Endothelial cell of umbilical vein (primary cell): ENCODE results near the gene SORCS1. TPM values are rescaled to one million over a fixed set of nuclear protein-coding genes. Genes with fewer than 3 reads are reported as not detected.

Experiments used
- BruUV-seq: library from RNA; stranded (reverse); fragments of 400-500 nt; replicated peaks from 2 replicates; lab custom pipeline; 2021; lab: Mats Ljungman, UMichigan
- CTCF ChIA-PET: fragments of 300-600, 350-600 bp; sonication (Branson Sonifier 250); formaldehyde crosslinking; loops from one replicate; lab custom pipeline; 2021; ENCODE audit warnings: antibody characterized with exemption, inconsistent platforms; lab: Charles Lee
- POLR2A ChIA-PET: fragments of 300-600, 350-600 bp; sonication (Branson Sonifier 250); formaldehyde crosslinking; loops from one replicate; lab custom pipeline; 2021; ENCODE audit warnings: antibody characterized with exemption, inconsistent platforms; lab: Charles Lee
- DNase-seq: peaks from one replicate; pipeline ENCODE4 v3.0.0-alpha.2; 2011; ENCODE audit warnings: low read depth, low spot score
- FAIRE-seq: peaks from 2 replicates; lab custom pipeline; 2011; peaks lifted over from hg19 to GRCh38; lab: Jason Lieb, UNC
- H2AFZ ChIP-seq: 2 replicates; pipeline ENCODE4 v1.6.0; 2012; ENCODE audit warnings: low read depth, low read length, control low read depth, inconsistent platforms
- H3K27ac ChIP-seq: 2 replicates; pipeline ENCODE4 v1.5.1; 2011; ENCODE audit warnings: low read depth, mild to moderate bottlenecking, control low read depth, low read length, moderate library complexity; ENCODE audit not compliant: insufficient read depth
- H3K27me3 ChIP-seq, 2 experiments: 2 replicates each; pipeline versions ENCODE4 v1.6.0 to v1.6.1; 2011; ENCODE audit warnings: low read length in 2 of 2, mixed read lengths in 1 of 2; ENCODE audit not compliant: control insufficient read depth in 2 of 2, insufficient read depth in 2 of 2
- H3K36me3 ChIP-seq, 2 experiments: 2 replicates in 1 of 2; 3 replicates in 1 of 2; pipeline ENCODE4 v1.5.1; 2011; ENCODE audit warnings: low read length in 2 of 2, mild to moderate bottlenecking in 1 of 2, moderate library complexity in 1 of 2; ENCODE audit not compliant: control insufficient read depth in 2 of 2, insufficient read depth in 2 of 2; ENCODE audit errors: extremely low read depth in 1 of 2
- H3K4me1 ChIP-seq: 3 replicates; pipeline ENCODE4 v1.5.1; 2011; ENCODE audit warnings: mild to moderate bottlenecking, low read length; ENCODE audit not compliant: control insufficient read depth, insufficient read depth; ENCODE audit errors: extremely low read depth
- H3K4me2 ChIP-seq: 2 replicates; pipeline ENCODE4 v1.6.1; 2011; ENCODE audit warnings: low read length, control low read depth, mixed read lengths; ENCODE audit not compliant: insufficient read depth
- H3K4me3 ChIP-seq, 3 experiments: fragments of 200-600 bp in 1 of 3; sonication (generic), shearing (Covaris generic) in 1 of 3; replicated peaks in 1 of 3; 2 replicates each; pipeline ENCODE4 v1.5.1; 2011 to 2016; ENCODE audit warnings: control low read depth in 3 of 3, low read length in 3 of 3, mild to moderate bottlenecking in 2 of 3, inconsistent platforms in 1 of 3, low read depth in 1 of 3, moderate library complexity in 1 of 3; ENCODE audit not compliant: insufficient read depth in 1 of 3
- H3K79me2 ChIP-seq: 2 replicates; pipeline ENCODE4 v1.6.0; 2012; ENCODE audit warnings: low read length, inconsistent platforms; ENCODE audit not compliant: control insufficient read depth, insufficient read depth
- H3K9ac ChIP-seq: replicated peaks from 2 replicates; pipeline ENCODE3; 2011; ENCODE audit warnings: low read length, control low read depth; ENCODE audit not compliant: insufficient read depth; ENCODE audit errors: extremely low read depth
- H3K9me1 ChIP-seq: replicated peaks from 3 replicates; pipeline ENCODE4 v1.6.0; 2011; ENCODE audit warnings: mild to moderate bottlenecking, low read length; ENCODE audit not compliant: control insufficient read depth, insufficient read depth; ENCODE audit errors: extremely low read depth
- H3K9me3 ChIP-seq: replicated peaks from 2 replicates; pipeline ENCODE4 v1.5.1; 2012; ENCODE audit warnings: low read length, inconsistent platforms; ENCODE audit not compliant: control insufficient read depth, insufficient read depth
- H4K20me1 ChIP-seq: replicated peaks from 2 replicates; pipeline ENCODE3; 2011; ENCODE audit warnings: mild to moderate bottlenecking, low read length; ENCODE audit not compliant: control insufficient read depth, insufficient read depth; ENCODE audit errors: extremely low read depth
- CTCF ChIP-seq, 2 donors: IDR thresholded peaks; 1 replicate in 1 of 2; 2 replicates in 1 of 2; pipeline ENCODE4 v1.5.1; 2011; ENCODE audit warnings: low read length in 2 of 2, mild to moderate bottlenecking in 2 of 2, moderate library complexity in 2 of 2, control low read depth in 1 of 2, inconsistent platforms in 1 of 2, low read depth in 1 of 2; ENCODE audit not compliant: insufficient read depth in 1 of 2; ENCODE audit errors: extremely low read depth in 1 of 2
- EZH2 ChIP-seq: IDR thresholded peaks from 2 replicates; pipeline ENCODE4 v1.6.1; 2012; ENCODE audit warnings: borderline replicate concordance, low read depth, mild to moderate bottlenecking, moderate library complexity, low read length, inconsistent platforms; ENCODE audit not compliant: severe bottlenecking
- FOS ChIP-seq: IDR thresholded peaks from 2 replicates; pipeline ENCODE4 v1.6.1; 2011; ENCODE audit warnings: mild to moderate bottlenecking, low read length, moderate library complexity, borderline replicate concordance; ENCODE audit not compliant: insufficient read depth
- GATA2 ChIP-seq: IDR thresholded peaks from 2 replicates; pipeline ENCODE4 v1.7.0; 2011; ENCODE audit warnings: low read depth, mild to moderate bottlenecking, moderate library complexity, mixed read lengths, low read length; ENCODE audit not compliant: insufficient read length, insufficient read depth
- JUN ChIP-seq: IDR thresholded peaks from 2 replicates; pipeline ENCODE4 v1.6.1; 2011; ENCODE audit warnings: borderline replicate concordance, low read depth; ENCODE audit not compliant: insufficient read length, insufficient read depth
- MYC ChIP-seq: IDR thresholded peaks from one replicate; pipeline ENCODE4 v1.6.1; 2011; ENCODE audit warnings: mild to moderate bottlenecking, low read depth, low read length
- POLR2A ChIP-seq: IDR thresholded peaks from 2 replicates; pipeline ENCODE4 v1.6.1; 2012; ENCODE audit warnings: low read depth, mild to moderate bottlenecking, control low read depth, low read length
- POLR2AphosphoS5 ChIP-seq: IDR thresholded peaks from 2 replicates; pipeline ENCODE4 v1.6.1; 2012; ENCODE audit warnings: low read depth, mild to moderate bottlenecking, control low read depth, low read length, moderate library complexity; ENCODE audit not compliant: insufficient read depth
- dilution Hi-C: fragments of 300-500 bp; cut with MboI; formaldehyde crosslinking; loops from one replicate; pipeline ENCODE4 v1.15.0; 2019; ENCODE audit warnings: low sequenced_read_pairs; ENCODE audit not compliant: extremely low pct_ligation_motif_present
- intact Hi-C: fragments of 100-400 bp; cut with micrococcal nuclease; formaldehyde crosslinking; loops from one replicate; pipeline ENCODE4 v1.10.0; 2022
- polyA plus RNA-seq, 4 experiments: library from polyadenylated mRNA; depleted of rRNA in 3 of 4; stranded (reverse) in 3 of 4; unstranded in 1 of 4; fragments of >200 nt; gene quantifications; 2 replicates each; pipeline versions ENCODE4 v1.2.1 to v1.2.3, GENCODE V29; 2011 to 2012; ENCODE audit warnings: missing spikeins in 1 of 4
- total RNA-seq: library from RNA; stranded (reverse); gene quantifications from 2 replicates; pipeline ENCODE4 v1.2.3, GENCODE V29; 2021
- TF ChIP-seq, protein P1 (sequence below): IDR thresholded peaks from 2 replicates; pipeline ENCODE4 v1.6.1; 2011; ENCODE audit not compliant: insufficient read depth, insufficient read length

Gene SORCS1
- total and polyA plus RNA-seq, 2 donors (not counting 3 experiments of a cell fraction or from before 2014, with no cell fraction given), result not detected

- FAIRE-seq, result no peak
- BruUV-seq, result no TSS peak
- Histone ChIP-seq H3K4me3 (no peak overlapping the region), H3K36me3 (no peaks in the 10 kb centered on the region), H3K79me2 (no peaks in the 10 kb centered on the region), H2AFZ (no peak overlapping the region), H3K4me1 (no peaks in the 10 kb centered on the region), H3K9me3 (peaks cover 2% of the 10 kb centered on the region), H3K4me2 (no peak overlapping the region), H3K27me3 (no peaks in the 10 kb centered on the region), H3K27ac (no peak overlapping the region), H4K20me1 (no peaks in the 10 kb centered on the region), H3K9me1 (no peaks in the 10 kb centered on the region), H3K9ac (no peak overlapping the region)
- intact Hi-C loops, result no loop called here
- ChIA-PET POLR2A (no interaction called here), CTCF (no interaction called here)
- dilution Hi-C loops, result no loop called here
- DNase-seq, result no peak
- no peak for TF ChIP-seq MYC
- no peak for TF ChIP-seq EZH2
- TF ChIP-seq FOS, result no peak
- no peak for TF ChIP-seq POLR2AphosphoS5
- TF ChIP-seq GATA2, result no peak
- no peak for TF ChIP-seq JUN
- TF ChIP-seq, protein P1, sequence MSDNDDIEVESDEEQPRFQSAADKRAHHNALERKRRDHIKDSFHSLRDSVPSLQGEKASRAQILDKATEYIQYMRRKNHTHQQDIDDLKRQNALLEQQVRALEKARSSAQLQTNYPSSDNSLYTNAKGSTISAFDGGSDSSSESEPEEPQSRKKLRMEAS, result no peak
- TF ChIP-seq POLR2A, result no peak
- TF ChIP-seq CTCF (IDR thresholded peaks at IDR 0.05; ENCODE audit: extremely low read depth in 1 of 2, insufficient read depth in 1 of 2, low read depth in 1 of 2, low read length in 2 of 2), result no peak
Observed at GRCh38 chr10:107139237-107139636, 25.3 kb downstream of the SORCS1 start.
